ENCODE data around the gene ZC3H12A.

- no peak for TF ChIP-seq CTCF (IDR thresholded peaks at IDR 0.05; ENCODE audit: low read depth, low read length, poor library complexity, severe bottlenecking)
- TF ChIP-seq EZH2phosphoT487 (IDR thresholded peaks at IDR 0.05; ENCODE audit: borderline replicate concordance, low read length) = no peak
Observed at GRCh38 chr1:37432716-37433115, 41.7 kb upstream of the ZC3H12A start.
